Activated T-cell treated with anti-CD3 and anti-CD28 coated beads, Interleukin-2, amount 50 U/mL, for 72 hours (primary cell): ENCODE results near the gene XRCC1. TPM values are rescaled to one million over a fixed set of nuclear protein-coding genes. Genes with fewer than 3 reads are reported as not detected.
"Not testable (repeated sequence)": the region's sequence is repeated elsewhere in the genome, so short reads cannot be mapped to it uniquely, and the experiment has no call there.

ENCODE experiments used
- ATAC-seq, 2 donors: fragments of 150-1000 bp; cut with Tn5 transposase; replicated peaks in 1 of 2; 2 replicates each; pipeline ENCODE4 v1.10.0; 2021; ENCODE audit warnings: moderate library complexity in 2 of 2, mild to moderate bottlenecking in 1 of 2
- DNase-seq, 2 donors: peaks; one replicate each; pipeline ENCODE4 v3.0.0; 2021 to 2022; ENCODE audit warnings: mixed read lengths in 1 of 2
- H3K27ac Mint-ChIP-seq: one replicate; pipeline ENCODE4 v1.8.0; 2022; ENCODE audit warnings: mild to moderate bottlenecking, moderate library complexity, mixed read lengths
- H3K27me3 Mint-ChIP-seq: one replicate; pipeline ENCODE4 v1.8.0; 2022; ENCODE audit warnings: low read depth, mixed read lengths
- H3K36me3 Mint-ChIP-seq, 2 donors: one replicate each; pipeline ENCODE4 v1.8.0; 2022; ENCODE audit warnings: mixed read lengths in 2 of 2, mild to moderate bottlenecking in 1 of 2; ENCODE audit not compliant: insufficient read depth in 2 of 2
- H3K4me1 Mint-ChIP-seq: one replicate; pipeline ENCODE4 v1.8.0; 2022; ENCODE audit warnings: low read depth, mixed read lengths
- H3K4me3 Mint-ChIP-seq, 2 donors: one replicate each; pipeline ENCODE4 v1.8.0; 2022; ENCODE audit warnings: mild to moderate bottlenecking in 2 of 2, mixed read lengths in 2 of 2, moderate library complexity in 2 of 2
- H3K9me3 Mint-ChIP-seq, 2 donors: one replicate each; pipeline ENCODE4 v1.8.0; 2022; ENCODE audit warnings: mixed read lengths in 2 of 2
- total RNA-seq, 2 donors: library from RNA; stranded (reverse); gene quantifications; one replicate each; pipeline ENCODE4 v1.2.3, GENCODE V29; 2022

The XRCC1 gene
- total RNA-seq, 2 donors from 2014 or later = 58.4 to 66.7 TPM

GRCh38 chr19:43561139-43561970 lies 14.0 kb downstream of the XRCC1 start:
- H3K27ac Mint-ChIP-seq = peak overlapping the region; percentile 94
- peaks cover 11 to 19% of the 10 kb centered on the region in 2 donors for H3K36me3 Mint-ChIP-seq
- H3K9me3 Mint-ChIP-seq = peaks cover 0 to 2% of the 10 kb centered on the region in 2 donors
- no peaks in the 10 kb centered on the region for H3K27me3 Mint-ChIP-seq
- no peak for DNase-seq
- H3K4me1 Mint-ChIP-seq = peaks cover 51% of the 10 kb centered on the region
- H3K4me3 Mint-ChIP-seq = no peak overlapping the region
- ATAC-seq = no peak

GRCh38 chr19:43560687-43561086 lies 14.6 kb downstream of the XRCC1 start:
- peaks cover 0 to 2% of the 10 kb centered on the region in 2 donors for H3K9me3 Mint-ChIP-seq
- ATAC-seq = no peak
- no peak overlapping the region for H3K27ac Mint-ChIP-seq
- H3K4me1 Mint-ChIP-seq = peaks cover 52% of the 10 kb centered on the region
- H3K36me3 Mint-ChIP-seq = peaks cover 11 to 19% of the 10 kb centered on the region in 2 donors
- no peaks in the 10 kb centered on the region for H3K27me3 Mint-ChIP-seq
- no peak overlapping the region for H3K4me3 Mint-ChIP-seq
- no peak for DNase-seq

GRCh38 chr19:43555185-43555770 lies 20.0 kb downstream of the XRCC1 start:
- H3K36me3 Mint-ChIP-seq = peaks cover 7 to 15% of the 10 kb centered on the region in 2 donors
- peak overlapping the region; percentile 60 for H3K27ac Mint-ChIP-seq
- H3K4me3 Mint-ChIP-seq = no peak overlapping the region

GRCh38 chr19:43554317-43554895 lies 20.9 kb downstream of the XRCC1 start:
- no peak overlapping the region for H3K27ac Mint-ChIP-seq
- H3K4me3 Mint-ChIP-seq = no peak overlapping the region
- no peak for DNase-seq
- no peak for ATAC-seq
- peaks cover 7 to 14% of the 10 kb centered on the region in 2 donors for H3K36me3 Mint-ChIP-seq
- no peaks in the 10 kb centered on the region for H3K27me3 Mint-ChIP-seq
- H3K4me1 Mint-ChIP-seq = peaks cover 10% of the 10 kb centered on the region
- no peaks in the 10 kb centered on the region for H3K9me3 Mint-ChIP-seq

More at GRCh38 chr19:43555185-43555770, 20.0 kb downstream of the XRCC1 start:
- H3K27me3 Mint-ChIP-seq = no peaks in the 10 kb centered on the region
- H3K9me3 Mint-ChIP-seq = no peaks in the 10 kb centered on the region
- peaks cover 12% of the 10 kb centered on the region for H3K4me1 Mint-ChIP-seq
- DNase-seq (peak; percentile 80 to 84), ATAC-seq (peak; percentile 73 to 88)

GRCh38 chr19:43553656-43554055 lies 21.7 kb downstream of the XRCC1 start:
- no peak overlapping the region for H3K4me3 Mint-ChIP-seq
- H3K4me1 Mint-ChIP-seq = peaks cover 10% of the 10 kb centered on the region
- H3K36me3 Mint-ChIP-seq = peaks cover 7 to 14% of the 10 kb centered on the region in 2 donors
- no peaks in the 10 kb centered on the region for H3K27me3 Mint-ChIP-seq
- no peak overlapping the region for H3K27ac Mint-ChIP-seq
- no peak for ATAC-seq
- DNase-seq = no peak
- H3K9me3 Mint-ChIP-seq = no peaks in the 10 kb centered on the region

GRCh38 chr19:43552616-43553015 lies 22.7 kb downstream of the XRCC1 start:
- DNase-seq (no peak), ATAC-seq (no peak)
- Mint-ChIP-seq H3K27ac (peak overlapping the region; percentile 44), H3K4me1 (peaks cover 10% of the 10 kb centered on the region), H3K27me3 (no peaks in the 10 kb centered on the region), H3K9me3 (no peaks in the 10 kb centered on the region), H3K4me3 (no peak overlapping the region), H3K36me3 (peaks cover 7 to 13% of the 10 kb centered on the region in 2 donors)

- Mint-ChIP-seq H3K9me3 (no peaks in the 10 kb centered on the region), H3K27me3 (no peaks in the 10 kb centered on the region), H3K4me3 (no peak overlapping the region), H3K4me1 (peaks cover 10% of the 10 kb centered on the region), H3K27ac (no peak overlapping the region), H3K36me3 (peaks cover 7 to 9% of the 10 kb centered on the region in 2 donors)
- DNase-seq (no peak), ATAC-seq (no peak)
Observed at GRCh38 chr19:43552198-43552450, 23.2 kb downstream of the XRCC1 start.

GRCh38 chr19:43551399-43552197 lies 23.7 kb downstream of the XRCC1 start:
- Mint-ChIP-seq H3K9me3 (no peaks in the 10 kb centered on the region), H3K4me3 (no peak overlapping the region), H3K27ac (peak overlapping the region; percentile 2), H3K27me3 (no peaks in the 10 kb centered on the region), H3K36me3 (peaks cover 7 to 9% of the 10 kb centered on the region in 2 donors), H3K4me1 (peaks cover 10% of the 10 kb centered on the region)
- ATAC-seq (no peak), DNase-seq (no peak)

GRCh38 chr19:43548706-43549105 lies 26.6 kb downstream of the XRCC1 start:
- Mint-ChIP-seq H3K4me3 (no peak overlapping the region), H3K4me1 (no peaks in the 10 kb centered on the region), H3K27ac (no peak overlapping the region), H3K9me3 (no peaks in the 10 kb centered on the region), H3K27me3 (no peaks in the 10 kb centered on the region), H3K36me3 (peaks cover 7 to 9% of the 10 kb centered on the region in 2 donors)
- ATAC-seq (no peak), DNase-seq (no peak)

- H3K27ac Mint-ChIP-seq, H3K36me3 Mint-ChIP-seq, DNase-seq, H3K9me3 Mint-ChIP-seq, H3K4me1 Mint-ChIP-seq, ATAC-seq, H3K27me3 Mint-ChIP-seq, H3K4me3 Mint-ChIP-seq: not testable (repeated sequence)
Observed at GRCh38 chr19:43547926-43548325, 27.4 kb downstream of the XRCC1 start.

- no peak overlapping the region for H3K27ac Mint-ChIP-seq
- DNase-seq = no peak
- no peaks in the 10 kb centered on the region for H3K9me3 Mint-ChIP-seq
- no peaks in the 10 kb centered on the region for H3K27me3 Mint-ChIP-seq
- H3K4me3 Mint-ChIP-seq = no peak overlapping the region
- peaks cover 7 to 9% of the 10 kb centered on the region in 2 donors for H3K36me3 Mint-ChIP-seq
- no peaks in the 10 kb centered on the region for H3K4me1 Mint-ChIP-seq
- ATAC-seq = no peak
Observed at GRCh38 chr19:43546581-43546980, 28.7 kb downstream of the XRCC1 start.

GRCh38 chr19:43545981-43546380 lies 29.3 kb downstream of the XRCC1 start:
- ATAC-seq = no peak
- no peaks in the 10 kb centered on the region for H3K27me3 Mint-ChIP-seq
- no peak overlapping the region for H3K27ac Mint-ChIP-seq
- H3K36me3 Mint-ChIP-seq = peaks cover 7 to 11% of the 10 kb centered on the region in 2 donors
- no peaks in the 10 kb centered on the region for H3K9me3 Mint-ChIP-seq
- H3K4me3 Mint-ChIP-seq = no peak overlapping the region
- DNase-seq = no peak
- no peaks in the 10 kb centered on the region for H3K4me1 Mint-ChIP-seq

- Mint-ChIP-seq H3K4me3 (no peak overlapping the region), H3K4me1 (no peaks in the 10 kb centered on the region), H3K27ac (peak overlapping the region; percentile 84), H3K36me3 (peaks cover 6 to 12% of the 10 kb centered on the region in 2 donors), H3K27me3 (no peaks in the 10 kb centered on the region), H3K9me3 (no peaks in the 10 kb centered on the region)
- ATAC-seq = no peak
- no peak for DNase-seq
Observed at GRCh38 chr19:43545276-43545675, 30.1 kb downstream of the XRCC1 start.
